ENCODE results near the gene NPHP1.

Gene NPHP1

DNA sequence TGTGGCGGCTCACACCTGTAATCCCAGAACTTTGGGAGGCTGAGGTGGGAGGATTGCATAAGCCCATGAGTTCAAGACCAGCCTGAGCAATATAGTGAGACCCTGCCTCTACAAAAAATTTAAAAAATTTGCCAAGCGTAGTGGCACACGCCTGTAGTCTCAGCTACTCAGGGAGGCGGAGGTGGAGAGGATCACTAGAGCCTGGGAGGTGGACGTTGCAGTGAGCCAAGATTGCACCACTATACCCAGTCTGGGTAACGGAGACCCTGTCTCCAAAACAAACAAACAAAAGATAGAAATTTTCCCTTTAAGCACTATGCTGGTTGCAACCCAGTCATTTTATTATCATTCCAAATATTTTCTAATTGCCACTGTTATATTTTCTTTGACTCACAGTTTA is 32.3 kb downstream of the NPHP1 start:
- no peak for ATAC-seq
- TF ChIP-seq, protein P1, sequence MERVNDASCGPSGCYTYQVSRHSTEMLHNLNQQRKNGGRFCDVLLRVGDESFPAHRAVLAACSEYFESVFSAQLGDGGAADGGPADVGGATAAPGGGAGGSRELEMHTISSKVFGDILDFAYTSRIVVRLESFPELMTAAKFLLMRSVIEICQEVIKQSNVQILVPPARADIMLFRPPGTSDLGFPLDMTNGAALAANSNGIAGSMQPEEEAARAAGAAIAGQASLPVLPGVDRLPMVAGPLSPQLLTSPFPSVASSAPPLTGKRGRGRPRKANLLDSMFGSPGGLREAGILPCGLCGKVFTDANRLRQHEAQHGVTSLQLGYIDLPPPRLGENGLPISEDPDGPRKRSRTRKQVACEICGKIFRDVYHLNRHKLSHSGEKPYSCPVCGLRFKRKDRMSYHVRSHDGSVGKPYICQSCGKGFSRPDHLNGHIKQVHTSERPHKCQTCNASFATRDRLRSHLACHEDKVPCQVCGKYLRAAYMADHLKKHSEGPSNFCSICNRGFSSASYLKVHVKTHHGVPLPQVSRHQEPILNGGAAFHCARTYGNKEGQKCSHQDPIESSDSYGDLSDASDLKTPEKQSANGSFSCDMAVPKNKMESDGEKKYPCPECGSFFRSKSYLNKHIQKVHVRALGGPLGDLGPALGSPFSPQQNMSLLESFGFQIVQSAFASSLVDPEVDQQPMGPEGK (CRISPR knock-in tag; IDR thresholded peaks at IDR 0.05; ENCODE audit: borderline replicate concordance) = no peak
- TF ChIP-seq ISL1 (CRISPR knock-in tag; IDR thresholded peaks at IDR 0.05) (no peak), PPARA (CRISPR knock-in tag; IDR thresholded peaks at IDR 0.05; ENCODE audit: borderline replicate concordance) (no peak), ARNTL (CRISPR knock-in tag; IDR thresholded peaks at IDR 0.05; ENCODE audit: borderline replicate concordance, low read depth) (no peak), ZNF70 (CRISPR knock-in tag; IDR thresholded peaks at IDR 0.05) (no peak), ZFP30 (CRISPR knock-in tag; IDR thresholded peaks at IDR 0.05) (no peak), GLIS3 (CRISPR knock-in tag; IDR thresholded peaks at IDR 0.05) (no peak), CSDC2 (CRISPR knock-in tag; IDR thresholded peaks at IDR 0.05) (no peak), ZFP3 (CRISPR knock-in tag; IDR thresholded peaks at IDR 0.05) (no peak), ZC3H10 (CRISPR knock-in tag; IDR thresholded peaks at IDR 0.05) (no peak), TOX (CRISPR knock-in tag; IDR thresholded peaks at IDR 0.05; ENCODE audit: borderline replicate concordance) (no peak), SNAI2 (CRISPR knock-in tag; IDR thresholded peaks at IDR 0.05) (no peak)
- TF ChIP-seq, protein P2, sequence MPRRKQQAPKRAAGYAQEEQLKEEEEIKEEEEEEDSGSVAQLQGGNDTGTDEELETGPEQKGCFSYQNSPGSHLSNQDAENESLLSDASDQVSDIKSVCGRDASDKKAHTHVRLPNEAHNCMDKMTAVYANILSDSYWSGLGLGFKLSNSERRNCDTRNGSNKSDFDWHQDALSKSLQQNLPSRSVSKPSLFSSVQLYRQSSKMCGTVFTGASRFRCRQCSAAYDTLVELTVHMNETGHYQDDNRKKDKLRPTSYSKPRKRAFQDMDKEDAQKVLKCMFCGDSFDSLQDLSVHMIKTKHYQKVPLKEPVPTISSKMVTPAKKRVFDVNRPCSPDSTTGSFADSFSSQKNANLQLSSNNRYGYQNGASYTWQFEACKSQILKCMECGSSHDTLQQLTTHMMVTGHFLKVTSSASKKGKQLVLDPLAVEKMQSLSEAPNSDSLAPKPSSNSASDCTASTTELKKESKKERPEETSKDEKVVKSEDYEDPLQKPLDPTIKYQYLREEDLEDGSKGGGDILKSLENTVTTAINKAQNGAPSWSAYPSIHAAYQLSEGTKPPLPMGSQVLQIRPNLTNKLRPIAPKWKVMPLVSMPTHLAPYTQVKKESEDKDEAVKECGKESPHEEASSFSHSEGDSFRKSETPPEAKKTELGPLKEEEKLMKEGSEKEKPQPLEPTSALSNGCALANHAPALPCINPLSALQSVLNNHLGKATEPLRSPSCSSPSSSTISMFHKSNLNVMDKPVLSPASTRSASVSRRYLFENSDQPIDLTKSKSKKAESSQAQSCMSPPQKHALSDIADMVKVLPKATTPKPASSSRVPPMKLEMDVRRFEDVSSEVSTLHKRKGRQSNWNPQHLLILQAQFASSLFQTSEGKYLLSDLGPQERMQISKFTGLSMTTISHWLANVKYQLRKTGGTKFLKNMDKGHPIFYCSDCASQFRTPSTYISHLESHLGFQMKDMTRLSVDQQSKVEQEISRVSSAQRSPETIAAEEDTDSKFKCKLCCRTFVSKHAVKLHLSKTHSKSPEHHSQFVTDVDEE (CRISPR knock-in tag; IDR thresholded peaks at IDR 0.05) = no peak
- TF ChIP-seq, protein P3, sequence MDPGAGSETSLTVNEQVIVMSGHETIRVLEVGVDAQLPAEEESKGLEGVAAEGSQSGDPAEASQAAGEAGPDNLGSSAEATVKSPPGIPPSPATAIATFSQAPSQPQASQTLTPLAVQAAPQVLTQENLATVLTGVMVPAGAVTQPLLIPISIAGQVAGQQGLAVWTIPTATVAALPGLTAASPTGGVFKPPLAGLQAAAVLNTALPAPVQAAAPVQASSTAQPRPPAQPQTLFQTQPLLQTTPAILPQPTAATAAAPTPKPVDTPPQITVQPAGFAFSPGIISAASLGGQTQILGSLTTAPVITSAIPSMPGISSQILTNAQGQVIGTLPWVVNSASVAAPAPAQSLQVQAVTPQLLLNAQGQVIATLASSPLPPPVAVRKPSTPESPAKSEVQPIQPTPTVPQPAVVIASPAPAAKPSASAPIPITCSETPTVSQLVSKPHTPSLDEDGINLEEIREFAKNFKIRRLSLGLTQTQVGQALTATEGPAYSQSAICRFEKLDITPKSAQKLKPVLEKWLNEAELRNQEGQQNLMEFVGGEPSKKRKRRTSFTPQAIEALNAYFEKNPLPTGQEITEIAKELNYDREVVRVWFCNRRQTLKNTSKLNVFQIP (CRISPR knock-in tag; IDR thresholded peaks at IDR 0.05; ENCODE audit: borderline replicate concordance, low read depth) = no peak
- TF ChIP-seq, protein P4, sequence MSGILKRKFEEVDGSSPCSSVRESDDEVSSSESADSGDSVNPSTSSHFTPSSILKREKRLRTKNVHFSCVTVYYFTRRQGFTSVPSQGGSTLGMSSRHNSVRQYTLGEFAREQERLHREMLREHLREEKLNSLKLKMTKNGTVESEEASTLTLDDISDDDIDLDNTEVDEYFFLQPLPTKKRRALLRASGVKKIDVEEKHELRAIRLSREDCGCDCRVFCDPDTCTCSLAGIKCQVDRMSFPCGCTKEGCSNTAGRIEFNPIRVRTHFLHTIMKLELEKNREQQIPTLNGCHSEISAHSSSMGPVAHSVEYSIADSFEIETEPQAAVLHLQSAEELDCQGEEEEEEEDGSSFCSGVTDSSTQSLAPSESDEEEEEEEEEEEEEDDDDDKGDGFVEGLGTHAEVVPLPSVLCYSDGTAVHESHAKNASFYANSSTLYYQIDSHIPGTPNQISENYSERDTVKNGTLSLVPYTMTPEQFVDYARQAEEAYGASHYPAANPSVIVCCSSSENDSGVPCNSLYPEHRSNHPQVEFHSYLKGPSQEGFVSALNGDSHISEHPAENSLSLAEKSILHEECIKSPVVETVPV (CRISPR knock-in tag; IDR thresholded peaks at IDR 0.05) = no peak
- TF ChIP-seq, protein P5, sequence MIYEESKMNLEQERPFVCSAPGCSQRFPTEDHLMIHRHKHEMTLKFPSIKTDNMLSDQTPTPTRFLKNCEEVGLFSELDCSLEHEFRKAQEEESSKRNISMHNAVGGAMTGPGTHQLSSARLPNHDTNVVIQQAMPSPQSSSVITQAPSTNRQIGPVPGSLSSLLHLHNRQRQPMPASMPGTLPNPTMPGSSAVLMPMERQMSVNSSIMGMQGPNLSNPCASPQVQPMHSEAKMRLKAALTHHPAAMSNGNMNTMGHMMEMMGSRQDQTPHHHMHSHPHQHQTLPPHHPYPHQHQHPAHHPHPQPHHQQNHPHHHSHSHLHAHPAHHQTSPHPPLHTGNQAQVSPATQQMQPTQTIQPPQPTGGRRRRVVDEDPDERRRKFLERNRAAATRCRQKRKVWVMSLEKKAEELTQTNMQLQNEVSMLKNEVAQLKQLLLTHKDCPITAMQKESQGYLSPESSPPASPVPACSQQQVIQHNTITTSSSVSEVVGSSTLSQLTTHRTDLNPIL (CRISPR knock-in tag; IDR thresholded peaks at IDR 0.05; ENCODE audit: low read depth) = no peak

DNA sequence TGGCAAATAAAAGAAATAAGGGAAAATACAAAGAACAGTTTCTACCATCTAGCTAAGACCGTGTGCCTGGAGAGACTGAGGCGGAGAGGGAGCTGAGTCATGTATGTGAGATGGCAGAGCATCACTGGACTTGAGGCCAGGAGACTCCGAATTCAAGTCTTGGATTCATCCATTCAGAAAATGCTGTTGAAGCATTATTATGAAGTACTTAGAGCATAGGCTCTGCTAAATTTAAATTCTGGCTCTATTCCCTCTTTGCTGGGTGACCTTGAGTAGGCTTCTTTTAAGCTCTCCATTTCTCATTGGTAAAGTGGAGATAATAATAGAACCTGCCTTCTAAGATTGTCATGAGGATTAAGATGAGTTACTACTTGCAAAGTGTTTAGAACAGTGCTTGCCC is 34.7 kb downstream of the NPHP1 start:
- TF ChIP-seq OSR1 (CRISPR knock-in tag; IDR thresholded peaks at IDR 0.05) (no peak), ISL1 (CRISPR knock-in tag; IDR thresholded peaks at IDR 0.05) (no peak), BACH2 (CRISPR knock-in tag; IDR thresholded peaks at IDR 0.05; ENCODE audit: borderline replicate concordance) (no peak), ZC3H10 (CRISPR knock-in tag; IDR thresholded peaks at IDR 0.05) (no peak), CSDC2 (CRISPR knock-in tag; IDR thresholded peaks at IDR 0.05) (no peak), ZFP3 (CRISPR knock-in tag; IDR thresholded peaks at IDR 0.05) (no peak), PPARA (CRISPR knock-in tag; IDR thresholded peaks at IDR 0.05; ENCODE audit: borderline replicate concordance) (no peak), ZNF70 (CRISPR knock-in tag; IDR thresholded peaks at IDR 0.05) (no peak), ZNF8 (CRISPR knock-in tag; IDR thresholded peaks at IDR 0.05) (no peak), ZFP30 (CRISPR knock-in tag; IDR thresholded peaks at IDR 0.05) (no peak), TOX (CRISPR knock-in tag; IDR thresholded peaks at IDR 0.05; ENCODE audit: borderline replicate concordance) (no peak), TCF4 (CRISPR knock-in tag; IDR thresholded peaks at IDR 0.05; ENCODE audit: borderline replicate concordance) (no peak), RARB (CRISPR knock-in tag; IDR thresholded peaks at IDR 0.05) (no peak)
- TF ChIP-seq, protein P5 (CRISPR knock-in tag; IDR thresholded peaks at IDR 0.05; ENCODE audit: low read depth) = no peak
- TF ChIP-seq, protein P1 (CRISPR knock-in tag; IDR thresholded peaks at IDR 0.05; ENCODE audit: borderline replicate concordance) = no peak
- TF ChIP-seq, protein P4 (CRISPR knock-in tag; IDR thresholded peaks at IDR 0.05) = no peak
- ATAC-seq = no peak
